ENCODE measurements around the gene KCTD6.

The KCTD6 gene

GRCh38 chr3:58491506-58492402 lies at the start of gene KCTD6:
KCTD6 (plus strand) TSS chr3:58492096; CDS start chr3:58498756, 6,660 bp downstream.
- DNase-seq (ENCODE audit: low spot score): peak; percentile 93

- DNase-seq (ENCODE audit: low spot score): no peak
Observed at GRCh38 chr3:58452176-58452575, 39.7 kb upstream of the KCTD6 start.

- DNase-seq (ENCODE audit: low spot score): no peak
Observed at GRCh38 chr3:58459160-58459559, 32.7 kb upstream of the KCTD6 start.

GRCh38 chr3:58462829-58463180 lies 29.1 kb upstream of the KCTD6 start:
- no peak for DNase-seq (ENCODE audit: low spot score)

- peak; percentile 94 for DNase-seq (ENCODE audit: low spot score)
Observed at GRCh38 chr3:58463181-58463941, 28.5 kb upstream of the KCTD6 start.

- DNase-seq (ENCODE audit: low spot score): no peak
Observed at GRCh38 chr3:58463942-58464271, 28.0 kb upstream of the KCTD6 start.

- DNase-seq (ENCODE audit: low spot score): peak; percentile 49
Observed at GRCh38 chr3:58464866-58465265, 27.0 kb upstream of the KCTD6 start.

GRCh38 chr3:58466899-58467563 lies 24.9 kb upstream of the KCTD6 start:
- DNase-seq (ENCODE audit: low spot score): no peak

- DNase-seq (ENCODE audit: low spot score): no peak
Observed at GRCh38 chr3:58469096-58469495, 22.8 kb upstream of the KCTD6 start.

- DNase-seq (ENCODE audit: low spot score): no peak
Observed at GRCh38 chr3:58470363-58471024, 21.4 kb upstream of the KCTD6 start.

- DNase-seq (ENCODE audit: low spot score): peak; percentile 96
Observed at GRCh38 chr3:58471025-58471887, 20.6 kb upstream of the KCTD6 start.

GRCh38 chr3:58473275-58473674 lies 18.6 kb upstream of the KCTD6 start:
- DNase-seq (ENCODE audit: low spot score): no peak

GRCh38 chr3:58474348-58474911 lies 17.5 kb upstream of the KCTD6 start:
- no peak for DNase-seq (ENCODE audit: low spot score)

GRCh38 chr3:58474967-58475578 lies 16.8 kb upstream of the KCTD6 start:
- DNase-seq (ENCODE audit: low spot score): no peak

GRCh38 chr3:58478781-58479180 lies 13.1 kb upstream of the KCTD6 start:
- DNase-seq (ENCODE audit: low spot score): no peak

GRCh38 chr3:58480309-58480708 lies 11.6 kb upstream of the KCTD6 start:
- DNase-seq (ENCODE audit: low spot score): no peak

- DNase-seq (ENCODE audit: low spot score): peak; percentile 41
Observed at GRCh38 chr3:58482917-58483636, 8.8 kb upstream of the KCTD6 start.

- no peak for DNase-seq (ENCODE audit: low spot score)
Observed at GRCh38 chr3:58484045-58484721, 7.7 kb upstream of the KCTD6 start.

- no peak for DNase-seq (ENCODE audit: low spot score)
Observed at GRCh38 chr3:58484722-58485069, 7.2 kb upstream of the KCTD6 start.

Data from activated CD4-positive, alpha-beta T cell treated with anti-CD3 and anti-CD28 coated beads, Interleukin-2, Interleukin-4, amounts not matched to agents 100 ng/mL and 50 ng/mL, durations not matched to agents 16 hours and 8 hours (primary cell).